ENCODE data around the gene CSH1.
A peak's percentile ranks its signal among the peaks of the same experiment; 100 is the strongest.

The CSH1 gene

DNA sequence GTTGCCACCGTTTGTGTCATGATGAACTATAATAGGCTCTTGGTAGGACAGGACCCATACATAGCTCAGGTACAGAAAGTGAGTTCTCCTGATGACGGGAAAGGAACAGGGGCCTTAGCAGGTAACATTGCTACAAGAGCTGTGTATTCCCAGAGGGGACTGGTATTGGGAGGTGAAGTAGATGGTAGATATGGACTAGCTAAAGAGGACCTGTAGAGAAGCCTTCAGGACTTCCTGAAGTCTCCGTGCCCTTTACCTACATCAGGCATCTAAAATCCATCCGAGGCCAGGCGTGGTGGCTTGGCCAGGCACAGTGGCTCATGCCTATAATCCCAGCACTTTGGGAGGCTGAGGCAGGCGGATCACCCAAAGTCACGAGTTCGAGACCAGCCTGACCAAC lies 41.2 kb downstream of the CSH1 start:
- DNase-seq: no peak

DNA sequence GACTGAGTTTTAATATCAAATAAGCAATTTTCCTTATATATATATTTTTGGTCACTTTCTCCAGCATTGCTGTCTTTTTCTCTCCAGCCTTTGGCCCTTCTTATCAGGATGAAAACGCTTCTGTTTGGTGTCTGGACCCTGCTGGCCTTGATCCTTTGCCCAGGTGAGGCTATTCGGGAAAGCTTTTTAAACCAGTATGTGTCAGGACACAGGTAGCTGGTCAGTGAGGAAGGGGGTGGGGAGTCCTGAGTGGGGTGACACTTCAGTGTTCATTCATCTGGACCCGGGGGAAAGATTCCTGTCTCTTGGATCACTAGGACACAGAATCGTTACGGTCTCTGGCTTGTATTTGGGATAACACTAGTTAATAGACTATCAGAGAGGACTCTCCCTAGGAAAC lies 41.7 kb downstream of the CSH1 start:
- no peak for DNase-seq

DNA sequence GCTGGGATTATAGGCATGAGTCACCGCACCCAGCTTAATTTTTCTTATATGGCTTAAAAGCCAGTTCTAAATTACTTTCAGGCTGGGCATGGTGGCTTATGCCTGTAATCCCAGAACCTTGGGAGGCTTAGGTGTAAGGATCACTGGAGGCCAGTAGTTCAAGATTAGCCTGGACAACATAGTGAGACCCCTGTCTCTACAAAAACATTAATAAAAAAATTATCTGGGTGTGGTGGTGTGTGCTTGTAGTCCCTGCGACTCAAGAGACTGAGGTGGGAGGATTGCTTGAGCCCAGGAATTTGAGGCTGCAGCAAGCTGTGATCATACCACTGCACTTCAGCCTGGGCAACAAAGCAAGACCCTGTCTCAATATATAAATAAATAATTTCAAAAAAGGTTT lies 43.1 kb downstream of the CSH1 start:
- DNase-seq: no peak

DNA sequence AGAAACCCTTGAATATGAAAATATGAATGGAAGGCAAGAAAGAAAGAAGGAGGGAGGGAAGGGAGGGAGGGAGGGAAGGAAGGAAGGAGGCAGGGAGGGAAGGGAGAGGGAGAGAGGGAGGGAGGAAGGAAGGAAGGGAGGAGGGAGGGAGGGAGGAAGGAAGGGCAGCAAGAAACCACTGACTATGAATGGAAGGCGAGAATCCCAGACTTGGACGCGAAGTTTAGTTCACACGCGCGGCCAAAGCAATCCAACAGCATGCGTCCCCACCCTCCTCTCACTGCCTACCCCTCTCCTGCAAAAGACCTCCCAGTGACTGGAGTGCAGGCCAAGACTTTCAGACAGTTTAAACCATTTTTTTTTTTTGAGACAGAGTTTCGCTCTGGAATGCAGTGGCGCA lies 46.0 kb downstream of the CSH1 start:
- no peak for DNase-seq

DNA sequence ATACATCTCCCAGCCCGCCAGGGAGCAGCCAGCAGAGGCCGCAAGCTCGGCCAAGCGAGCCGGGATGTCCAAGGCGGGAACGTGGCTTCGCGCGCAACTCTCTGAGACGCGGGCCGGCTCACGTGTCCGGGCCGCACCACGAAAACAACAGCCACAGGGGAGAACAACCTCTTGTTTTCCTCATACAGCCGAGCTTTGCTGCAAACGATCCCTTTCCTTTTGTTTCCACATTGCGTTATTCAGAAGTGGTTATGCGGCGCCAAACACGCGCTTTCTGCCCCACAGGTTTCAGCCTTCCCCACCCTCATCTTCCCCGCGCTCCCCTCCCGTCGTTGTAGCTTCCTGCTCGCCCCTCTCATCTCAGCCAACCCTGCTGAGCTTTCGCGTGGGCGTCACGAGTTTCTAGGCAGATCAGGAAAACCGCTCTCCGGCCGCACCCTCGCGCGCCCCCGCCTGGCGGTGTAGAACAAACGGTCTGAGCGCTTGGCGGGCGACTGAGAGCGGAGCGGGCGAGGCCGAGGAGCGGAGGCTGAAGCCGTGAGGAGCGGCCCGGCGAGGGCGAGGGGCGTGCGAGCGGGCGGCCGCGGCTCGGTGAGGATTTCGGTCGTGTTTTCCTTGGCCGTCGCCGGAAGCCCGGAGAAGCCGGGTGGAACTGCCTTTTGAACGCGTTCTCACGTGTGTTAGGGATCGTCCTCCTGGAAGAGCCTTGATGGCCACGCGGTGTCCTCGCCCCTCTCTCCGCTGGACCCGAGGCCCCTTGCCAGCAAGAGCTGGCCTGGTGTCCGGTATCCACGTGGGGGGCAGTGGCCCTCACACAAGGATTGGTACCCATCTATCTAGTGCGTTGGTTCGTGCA lies 47.3 kb downstream of the CSH1 start:
- DNase-seq: peak in 1 of 2 experiments; percentile 14

DNA sequence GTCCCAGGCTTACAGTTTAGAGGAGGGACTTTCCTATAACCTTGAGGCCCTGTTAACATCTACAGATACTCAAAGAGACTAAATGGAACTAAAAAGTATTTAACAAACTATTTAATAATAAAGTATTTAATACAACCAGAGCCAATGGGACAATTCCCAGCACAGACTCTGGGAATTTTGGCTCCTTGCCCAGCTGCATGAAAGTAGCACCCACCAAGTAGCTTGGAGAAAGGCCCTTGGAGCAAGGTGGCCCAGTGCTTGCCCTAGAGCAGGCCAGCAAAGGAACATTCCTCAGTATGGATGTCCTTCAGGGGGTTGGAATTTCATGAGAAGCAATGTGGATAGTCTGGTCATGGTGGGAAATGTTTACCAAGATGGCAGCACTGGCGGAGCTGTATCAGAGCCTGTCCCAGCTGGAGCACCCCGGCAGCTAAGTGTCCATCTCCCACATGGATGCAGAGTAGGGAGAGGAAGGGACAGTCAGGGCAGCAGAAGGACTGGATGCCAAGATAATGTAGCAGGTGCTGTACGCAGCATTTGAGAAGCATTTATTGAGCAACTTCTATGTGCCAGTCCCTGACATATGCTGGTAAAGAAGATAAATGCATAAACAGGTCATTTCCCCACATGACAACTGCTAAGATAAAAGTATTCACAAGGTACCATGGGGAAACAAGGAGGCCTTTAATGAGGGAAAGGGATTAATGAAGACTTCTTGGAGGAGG lies 48.7 kb downstream of the CSH1 start:
- no peak for DNase-seq

DNA sequence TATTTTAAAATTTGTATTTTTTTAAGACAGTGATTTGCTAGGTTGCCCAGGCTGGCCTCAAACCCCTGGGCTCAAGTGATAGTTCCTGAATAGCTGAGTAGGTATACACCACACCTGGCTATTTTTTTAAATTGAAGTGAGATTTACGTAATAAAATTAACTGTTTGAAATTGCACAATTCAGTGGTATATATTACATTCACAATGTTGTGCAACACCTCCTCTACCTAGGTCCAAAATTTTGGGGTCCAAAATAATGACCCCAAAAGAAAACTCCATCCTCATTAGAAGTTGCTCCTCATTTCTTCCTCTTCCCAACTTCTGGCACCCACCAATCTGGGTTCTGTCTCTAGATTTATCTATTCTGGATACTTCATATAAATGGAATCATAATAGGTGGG lies 50.9 kb downstream of the CSH1 start:
- no peak for DNase-seq
